T-cell (primary cell): ENCODE data around the gene SMPD2. TPM values are rescaled to one million over a fixed set of nuclear protein-coding genes. Genes with fewer than 3 reads are reported as not detected.
A peak's percentile ranks its signal among the peaks of the same experiment; 100 is the strongest.

Source experiments
- ATAC-seq, 4 experiments: fragments of 200-7000 bp in 3 of 4; fragments of 150-1000 bp in 1 of 4; cut with Tn5 transposase; replicated peaks in 1 of 4; 1 replicate in 3 of 4; 2 replicates in 1 of 4; pipeline ENCODE4 v1.10.0; 2021; ENCODE audit warnings: moderate library complexity in 3 of 4, mild to moderate bottlenecking in 2 of 4, moderate number of reproducible peaks in 1 of 4
- CTCF ChIA-PET, 2 donors: fragments of 300-600 bp; sonication (Branson Sonifier 250); formaldehyde crosslinking; loops; one replicate each; lab custom pipeline; 2022; ENCODE audit warnings: antibody characterized with exemption in 2 of 2; lab: Charles Lee
- POLR2A ChIA-PET, 2 donors: fragments of 300-600 bp; sonication (Branson Sonifier 250); formaldehyde crosslinking; loops; one replicate each; lab custom pipeline; 2022; ENCODE audit warnings: antibody characterized with exemption in 2 of 2; lab: Charles Lee
- DNase-seq, 35 experiments: peaks; one replicate each; pipeline versions ENCODE4 v3.0.0 to v3.0.0-alpha.2; 2013 to 2023
- H3K27ac ChIP-seq: one replicate; pipeline ENCODE4 v1.5.1; 2013; ENCODE audit warnings: low read length
- H3K27me3 ChIP-seq, 2 experiments: replicated peaks in 1 of 2; 1 replicate in 1 of 2; 2 replicates in 1 of 2; pipeline versions ENCODE4 v1.6.1 to v1.7.0; 2013; ENCODE audit warnings: low read length in 1 of 2, mixed read lengths in 1 of 2; ENCODE audit not compliant: control insufficient read depth in 2 of 2, insufficient read depth in 2 of 2; ENCODE audit errors: extremely low read depth in 1 of 2
- H3K36me3 ChIP-seq, 2 donors: 1 replicate in 1 of 2; 2 replicates in 1 of 2; pipeline versions ENCODE4 v1.6.1 to v1.7.0; 2013; ENCODE audit warnings: low read length in 1 of 2; ENCODE audit not compliant: control insufficient read depth in 2 of 2, insufficient read depth in 1 of 2; ENCODE audit errors: extremely low read depth in 1 of 2
- H3K4me1 ChIP-seq, 2 experiments: 1 replicate in 1 of 2; 2 replicates in 1 of 2; pipeline versions ENCODE4 v1.6.1 to v1.7.0; 2013; ENCODE audit warnings: low read length in 2 of 2, mixed read lengths in 1 of 2; ENCODE audit not compliant: insufficient read depth in 2 of 2, control insufficient read depth in 1 of 2; ENCODE audit errors: extremely low read depth in 1 of 2
- H3K4me3 ChIP-seq, 2 donors: 1 replicate in 1 of 2; 2 replicates in 1 of 2; pipeline versions ENCODE4 v1.5.1 to v1.7.0; 2013; ENCODE audit warnings: mild to moderate bottlenecking in 2 of 2, low read length in 1 of 2, moderate library complexity in 1 of 2; ENCODE audit not compliant: control insufficient read depth in 1 of 2; ENCODE audit errors: extremely low read depth in 1 of 2
- H3K9me3 ChIP-seq: 2 replicates; pipeline ENCODE4 v1.7.0; 2013
- H3K27ac Mint-ChIP-seq, 2 donors: one replicate each; pipeline ENCODE4 v1.8.0; 2020 to 2021; ENCODE audit warnings: mild to moderate bottlenecking in 2 of 2, mixed read lengths in 2 of 2
- H3K27me3 Mint-ChIP-seq, 2 donors: one replicate each; pipeline ENCODE4 v1.8.0; 2021 to 2022; ENCODE audit warnings: mixed read lengths in 2 of 2
- H3K36me3 Mint-ChIP-seq: one replicate; pipeline ENCODE4 v1.8.0; 2021; ENCODE audit warnings: mixed read lengths
- H3K4me1 Mint-ChIP-seq, 3 donors: one replicate each; pipeline ENCODE4 v1.8.0; 2020 to 2022; ENCODE audit warnings: mixed read lengths in 3 of 3, mild to moderate bottlenecking in 1 of 3
- H3K4me3 Mint-ChIP-seq, 3 donors: one replicate each; pipeline ENCODE4 v1.8.0; 2020 to 2022; ENCODE audit warnings: mild to moderate bottlenecking in 3 of 3, mixed read lengths in 3 of 3, moderate library complexity in 3 of 3
- H3K9me3 Mint-ChIP-seq, 3 donors: one replicate each; pipeline ENCODE4 v1.8.0; 2020 to 2022; ENCODE audit warnings: mixed read lengths in 3 of 3
- WGBS: methylation state at CpG from one replicate; pipeline ENCODE4 v1.1.5; 2013; ENCODE audit warnings: missing lambda C conversion rate; ENCODE audit not compliant: insufficient coverage; 5-methylcytosine and 5-hydroxymethylcytosine counted together
- total RNA-seq, 35 experiments: library from RNA in 6 of 35; stranded (reverse) in 6 of 35; fragments of 120-200 nt in 1 of 35; gene quantifications; one replicate each; pipeline versions ENCODE4 v1.2.1 to v1.2.4 and lab custom pipeline; 2013 to 2026

SMPD2 gene
- total RNA-seq, 5 donors from 2014 or later (not counting 1 experiment from before 2014, with no cell fraction given) = 21.1 to 36.7 (median 23.7) TPM

GRCh38 chr6:109448615-109449014, 8.1 kb downstream of the SMPD2 start:
- Histone ChIP-seq H3K4me1 (peaks cover 5 to 51% of the 10 kb centered on the region in 2 experiments), H3K4me3 (no peak overlapping the region), H3K27me3 (no peaks in the 10 kb centered on the region), H3K36me3 (peaks cover 8 to 57% of the 10 kb centered on the region in 2 donors), H3K27ac (no peak overlapping the region), H3K9me3 (no peaks in the 10 kb centered on the region)
- POLR2A ChIA-PET = interaction anchor here in 1 of 2 donors (0.7 kb wide), 2 partner anchors 12 to 86 kb away, joined by 3 to 4 read pairs; no protein-coding TSS in a partner anchor
- H3K4me3 Mint-ChIP-seq = peak overlapping the region in 1 of 3 donors; percentile 47
- DNase-seq = no peak
- peaks cover 24% of the 10 kb centered on the region for H3K36me3 Mint-ChIP-seq
- 100% methylated on average over 2 of the region's 7 CpGs for WGBS
- peak overlapping the region; percentile 80 to 83 for H3K27ac Mint-ChIP-seq
- H3K27me3 Mint-ChIP-seq = no peaks in the 10 kb centered on the region
- ATAC-seq = no peak
- H3K9me3 Mint-ChIP-seq = no peaks in the 10 kb centered on the region
- CTCF ChIA-PET = no interaction called here
- peaks cover 34 to 48% (median 43%) of the 10 kb centered on the region in 3 donors for H3K4me1 Mint-ChIP-seq

DNA sequence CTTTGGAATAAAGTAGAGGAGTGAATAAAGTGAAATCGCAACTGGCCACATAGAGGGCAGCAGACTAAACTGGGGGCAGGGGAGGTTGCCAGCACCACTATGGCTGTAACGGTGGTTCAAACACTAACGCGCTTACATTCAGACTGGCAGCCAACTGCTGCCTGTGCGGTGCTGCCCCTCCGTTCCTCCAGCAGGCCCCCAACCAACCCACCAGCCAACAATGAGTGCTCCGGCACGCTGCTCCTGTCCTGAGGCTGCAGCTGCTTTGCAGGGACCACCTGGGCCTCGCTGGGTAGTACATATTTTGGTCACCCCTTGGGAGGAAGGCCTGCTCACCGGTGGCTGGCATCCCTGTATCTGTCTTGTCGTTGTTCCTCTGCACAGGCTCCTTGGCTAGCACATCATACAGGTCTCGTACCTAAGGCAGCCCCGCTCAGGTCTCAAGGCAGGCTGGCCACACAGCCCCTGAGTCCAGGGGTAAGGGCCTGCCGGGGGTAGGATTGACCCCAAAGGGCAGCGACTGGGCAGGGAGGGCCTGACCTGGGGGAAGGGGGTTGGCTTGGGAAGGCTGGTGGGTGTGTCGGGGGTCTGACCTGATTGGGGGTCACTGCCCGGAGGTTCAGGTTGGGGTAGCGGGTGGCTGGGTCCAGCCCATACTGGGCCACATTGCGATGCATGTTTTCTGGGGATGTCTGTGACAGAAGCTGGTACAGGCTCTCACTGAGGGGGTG, 8.7 kb downstream of the SMPD2 start:
- H3K27ac ChIP-seq = peak overlapping the region; percentile 9
- peaks cover 39 to 54% (median 49%) of the 10 kb centered on the region in 3 donors for H3K4me1 Mint-ChIP-seq
- H3K36me3 Mint-ChIP-seq = peaks cover 24% of the 10 kb centered on the region

GRCh38 chr6:109449795-109450673, 9.5 kb downstream of the SMPD2 start:
- Histone ChIP-seq H3K27me3 (no peaks in the 10 kb centered on the region), H3K27ac (peak overlapping the region; percentile 9), H3K36me3 (peaks cover 6 to 50% of the 10 kb centered on the region in 2 donors), H3K4me3 (peak overlapping the region in 1 of 2 donors; percentile 2), H3K9me3 (no peaks in the 10 kb centered on the region), H3K4me1 (peaks cover 13 to 62% of the 10 kb centered on the region in 2 experiments)
- Mint-ChIP-seq H3K36me3 (peaks cover 24% of the 10 kb centered on the region), H3K27me3 (no peaks in the 10 kb centered on the region), H3K27ac (peak overlapping the region; percentile 88), H3K4me1 (peaks cover 44 to 60% (median 55%) of the 10 kb centered on the region in 3 donors), H3K9me3 (no peaks in the 10 kb centered on the region), H3K4me3 (peak overlapping the region in 2 of 3 donors; percentile 9 to 65)
- ChIA-PET POLR2A (interaction anchor here in 1 of 2 donors (0.6 to 1.5 kb wide), 3 partner anchors 9 to 36 kb away, joined by 3 to 17 read pairs (median 16); partner anchors contain the start of genes PPIL6 and SMPD2), CTCF (interaction anchor here (0.5 to 1.4 kb wide), 2 partner anchors 241 to 262 kb away, joined by 3 read pairs; no protein-coding TSS in a partner anchor)
- peak in 26 of 35 experiments; percentile 26 to 64 (median 38) for DNase-seq
- 68% methylated on average over 16 of the region's 16 CpGs for WGBS
- ATAC-seq = peak; percentile 50 to 75 (median 66)

More for the DNA sequence above, 8.7 kb downstream of the SMPD2 start:
- no peak for ATAC-seq
- no peaks in the 10 kb centered on the region for H3K27me3 Mint-ChIP-seq
- peaks cover 10 to 57% of the 10 kb centered on the region in 2 experiments for H3K4me1 ChIP-seq
- H3K4me3 ChIP-seq = no peak overlapping the region
- peak overlapping the region in 1 of 3 donors; percentile 65 for H3K4me3 Mint-ChIP-seq
- DNase-seq = no peak
- H3K36me3 ChIP-seq = peaks cover 8 to 57% of the 10 kb centered on the region in 2 donors
- peak overlapping the region; percentile 88 for H3K27ac Mint-ChIP-seq
- H3K27me3 ChIP-seq = no peaks in the 10 kb centered on the region
- 96% methylated on average over 16 of the region's 19 CpGs for WGBS
- no peaks in the 10 kb centered on the region for H3K9me3 ChIP-seq
- CTCF ChIA-PET = no interaction called here
- POLR2A ChIA-PET = interaction anchor here in 1 of 2 donors (0.6 to 1.5 kb wide), 2 partner anchors 8 to 14 kb away, joined by 3 to 16 read pairs; partner anchors contain the start of genes PPIL6 and SMPD2
- H3K9me3 Mint-ChIP-seq = no peaks in the 10 kb centered on the region

DNA sequence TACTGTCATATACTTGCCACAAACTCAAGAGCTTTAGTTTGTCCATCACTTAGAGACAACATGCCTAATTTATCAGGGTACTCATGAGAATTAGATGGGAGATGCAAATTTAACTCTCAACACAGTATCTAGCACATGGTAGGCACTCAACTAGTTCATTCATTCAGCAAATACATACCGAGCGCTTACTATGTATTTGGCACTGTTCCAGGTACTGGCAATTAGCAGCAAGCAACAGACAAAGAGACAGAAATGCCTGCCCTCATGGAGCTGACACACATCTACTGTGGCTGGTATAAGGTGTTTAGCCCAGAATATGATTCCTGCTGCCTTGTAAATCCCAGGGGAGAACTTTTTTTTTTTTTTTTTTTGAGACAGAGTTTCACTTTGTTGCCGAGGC, 10.3 kb downstream of the SMPD2 start:
- ChIA-PET POLR2A (interaction anchor here (0.6 to 1.5 kb wide), 3 partner anchors 10 to 78 kb away, joined by 5 to 17 read pairs (median 16); partner anchors contain the start of genes PPIL6 (in 1 of the 2) and SMPD2 (in 1 of the 2)), CTCF (interaction anchor here in 1 of 2 donors (1.4 kb wide), 1 partner anchor 263 kb away, joined by 3 read pairs; no protein-coding TSS in a partner anchor)
- no peaks in the 10 kb centered on the region for H3K9me3 ChIP-seq
- WGBS = no CpG with 5 or more reads among the region's 3 CpGs
- no peak overlapping the region for H3K4me3 ChIP-seq
- H3K27ac ChIP-seq = no peak overlapping the region
- H3K27me3 Mint-ChIP-seq = no peaks in the 10 kb centered on the region
- H3K36me3 Mint-ChIP-seq = peaks cover 17% of the 10 kb centered on the region
- H3K36me3 ChIP-seq = peaks cover 0 to 42% of the 10 kb centered on the region in 2 donors
- peak overlapping the region in 1 of 3 donors; percentile 4 for H3K4me3 Mint-ChIP-seq
- H3K27ac Mint-ChIP-seq = peak overlapping the region; percentile 10 to 78
- H3K4me1 Mint-ChIP-seq = peaks cover 44 to 60% (median 55%) of the 10 kb centered on the region in 3 donors
- H3K4me1 ChIP-seq = peaks cover 13 to 63% of the 10 kb centered on the region in 2 experiments
- no peak for ATAC-seq
- no peaks in the 10 kb centered on the region for H3K27me3 ChIP-seq
- DNase-seq = no peak
- H3K9me3 Mint-ChIP-seq = no peaks in the 10 kb centered on the region

DNA sequence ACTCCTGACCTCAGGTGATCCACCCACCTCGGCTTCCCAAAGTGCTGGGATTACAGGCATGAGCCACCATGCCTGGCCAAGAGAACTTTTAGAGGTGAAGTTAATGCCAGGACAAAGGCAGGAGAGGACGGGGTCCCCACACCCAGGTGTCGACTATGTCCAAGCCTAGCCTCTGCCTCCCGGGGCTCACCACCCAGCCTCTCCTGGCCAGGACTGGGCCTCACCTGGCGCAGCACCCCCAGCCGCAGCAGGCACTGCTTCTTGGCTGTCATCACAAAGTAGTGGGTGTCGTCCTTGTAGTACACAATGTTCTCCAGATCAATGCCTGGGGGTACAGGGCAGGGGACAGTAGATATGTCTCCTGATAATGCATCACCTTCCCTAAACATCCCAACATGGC, 10.9 kb downstream of the SMPD2 start:
- peaks cover 0 to 37% of the 10 kb centered on the region in 2 donors for H3K36me3 ChIP-seq
- no peak for ATAC-seq
- Mint-ChIP-seq H3K27me3 (no peaks in the 10 kb centered on the region), H3K9me3 (no peaks in the 10 kb centered on the region), H3K4me3 (peak overlapping the region in 1 of 3 donors; percentile 4), H3K36me3 (peaks cover 16% of the 10 kb centered on the region), H3K4me1 (peaks cover 46 to 62% (median 55%) of the 10 kb centered on the region in 3 donors), H3K27ac (peak overlapping the region in 1 of 2 donors; percentile 65)
- DNase-seq = no peak
- 100% methylated on average over 6 of the region's 7 CpGs for WGBS
- no peak overlapping the region for H3K27ac ChIP-seq
- no peaks in the 10 kb centered on the region for H3K9me3 ChIP-seq
- no peak overlapping the region for H3K4me3 ChIP-seq
- ChIA-PET CTCF (no interaction called here), POLR2A (interaction anchor here in 1 of 2 donors (0.7 kb wide), 1 partner anchor 77 kb away, joined by 5 read pairs; no protein-coding TSS in a partner anchor)
- H3K27me3 ChIP-seq = no peaks in the 10 kb centered on the region
- peaks cover 14 to 69% of the 10 kb centered on the region in 2 experiments for H3K4me1 ChIP-seq
